ENCODE results near the gene RPL27. TPM values are rescaled to one million over a fixed set of nuclear protein-coding genes. Genes with fewer than 3 reads are reported as not detected.

RPL27 gene
- total and polyA plus RNA-seq, 4 donors = 188 to 928 (median 442) TPM

- 87% methylated on average over 15 of the region's 15 CpGs for WGBS
- H3K27ac ChIP-seq (ENCODE audit: low read depth in 1 of 2, low read length in 2 of 2) = no peak overlapping the region
- TF ChIP-seq NR2F2 (IDR thresholded peaks at IDR 0.05) (peak; percentile 52), ATF3 (IDR thresholded peaks at IDR 0.05) (no peak)
- no peaks in the 10 kb centered on the region for H3K27me3 ChIP-seq (ENCODE audit: control insufficient read depth in 4 of 4, insufficient read depth in 4 of 4, low read length in 3 of 4)
- H3K9ac ChIP-seq (ENCODE audit: low read depth in 1 of 2, low read length in 2 of 2) = no peak overlapping the region
- H3K4me3 ChIP-seq (ENCODE audit: low read depth in 1 of 3, low read length in 3 of 3) = no peak overlapping the region
- H3K4me1 ChIP-seq (ENCODE audit: control insufficient read depth in 4 of 4, insufficient read depth in 4 of 4, low read length in 3 of 4) = peaks cover 0 to 12% (median 10%) of the 10 kb centered on the region in 4 donors
- DNase-seq (ENCODE audit: low spot score) = no peak
- peaks cover 1 to 28% (median 10%) of the 10 kb centered on the region in 4 donors for H3K36me3 ChIP-seq (ENCODE audit: control insufficient read depth in 4 of 4, insufficient read depth in 3 of 4, low read depth in 1 of 4, low read length in 3 of 4)
- no peaks in the 10 kb centered on the region for H3K9me3 ChIP-seq (ENCODE audit: control insufficient read depth in 4 of 4, low read length in 3 of 4)
Measured at GRCh38 chr17:43011728-43012472, 13.7 kb downstream of the RPL27 start.

- Histone ChIP-seq H3K36me3 (ENCODE audit: control insufficient read depth in 4 of 4, insufficient read depth in 3 of 4, low read depth in 1 of 4, low read length in 3 of 4) (peaks cover 1 to 28% (median 10%) of the 10 kb centered on the region in 4 donors), H3K4me3 (ENCODE audit: low read depth in 1 of 3, low read length in 3 of 3) (no peak overlapping the region), H3K4me1 (ENCODE audit: control insufficient read depth in 4 of 4, insufficient read depth in 4 of 4, low read length in 3 of 4) (peaks cover 0 to 11% (median 9%) of the 10 kb centered on the region in 4 donors), H3K9me3 (ENCODE audit: control insufficient read depth in 4 of 4, low read length in 3 of 4) (no peaks in the 10 kb centered on the region), H3K27me3 (ENCODE audit: control insufficient read depth in 4 of 4, insufficient read depth in 4 of 4, low read length in 3 of 4) (no peaks in the 10 kb centered on the region), H3K9ac (ENCODE audit: low read depth in 1 of 2, low read length in 2 of 2) (no peak overlapping the region), H3K27ac (ENCODE audit: low read depth in 1 of 2, low read length in 2 of 2) (no peak overlapping the region)
- no peak for TF ChIP-seq TAF1 (conservative IDR thresholded peaks at IDR 0.05)
- TF ChIP-seq RAD21 (IDR thresholded peaks at IDR 0.05) = no peak
- no peak for TF ChIP-seq NR2F2 (IDR thresholded peaks at IDR 0.05)
- no peak for DNase-seq (ENCODE audit: low spot score)
- 93% methylated on average over 8 of the region's 8 CpGs for WGBS
Measured at GRCh38 chr17:43013296-43013695, 15.1 kb downstream of the RPL27 start.

- H3K9ac ChIP-seq (ENCODE audit: low read depth in 1 of 2, low read length in 2 of 2) = no peak overlapping the region
- DNase-seq (ENCODE audit: low spot score) = no peak
- H3K36me3 ChIP-seq (ENCODE audit: control insufficient read depth in 4 of 4, insufficient read depth in 3 of 4, low read depth in 1 of 4, low read length in 3 of 4) = peaks cover 0 to 28% (median 10%) of the 10 kb centered on the region in 4 donors
Measured at GRCh38 chr17:43014020-43014648, 15.9 kb downstream of the RPL27 start.

More at GRCh38 chr17:43014020-43014648, 15.9 kb downstream of the RPL27 start:
- 88% methylated on average over 12 of the region's 12 CpGs for WGBS
- Histone ChIP-seq H3K27ac (ENCODE audit: low read depth in 1 of 2, low read length in 2 of 2) (no peak overlapping the region), H3K4me1 (ENCODE audit: control insufficient read depth in 4 of 4, insufficient read depth in 4 of 4, low read length in 3 of 4) (peaks cover 0 to 11% (median 9%) of the 10 kb centered on the region in 4 donors), H3K4me3 (ENCODE audit: low read depth in 1 of 3, low read length in 3 of 3) (no peak overlapping the region), H3K9me3 (ENCODE audit: control insufficient read depth in 4 of 4, low read length in 3 of 4) (no peaks in the 10 kb centered on the region), H3K27me3 (ENCODE audit: control insufficient read depth in 4 of 4, insufficient read depth in 4 of 4, low read length in 3 of 4) (no peaks in the 10 kb centered on the region)
- TF ChIP-seq CTCF (IDR thresholded peaks at IDR 0.05; ENCODE audit: low read depth, low read length, missing input control) = no peak
- TF ChIP-seq TAF1 (conservative IDR thresholded peaks at IDR 0.05) = no peak
- no peak for TF ChIP-seq RAD21 (IDR thresholded peaks at IDR 0.05)
- no peak for TF ChIP-seq ATF3 (IDR thresholded peaks at IDR 0.05)
- TF ChIP-seq MAX (IDR thresholded peaks at IDR 0.05) = no peak
- TF ChIP-seq GABPA (IDR thresholded peaks at IDR 0.05 in 1 of 2, conservative IDR thresholded peaks at IDR 0.05 in 1 of 2) = no peak
- no peak for TF ChIP-seq SP1 (IDR thresholded peaks at IDR 0.05)
- TF ChIP-seq FOXA2 (IDR thresholded peaks at IDR 0.05) = no peak
- TF ChIP-seq HNF4A (conservative IDR thresholded peaks at IDR 0.05) = no peak
- no peak for TF ChIP-seq REST (IDR thresholded peaks at IDR 0.05)
- no peak for TF ChIP-seq RXRA (IDR thresholded peaks at IDR 0.05)
- TF ChIP-seq HNF4G (IDR thresholded peaks at IDR 0.05) = no peak
- TF ChIP-seq NR2F2 (IDR thresholded peaks at IDR 0.05) = no peak
- TF ChIP-seq ZBTB33 (IDR thresholded peaks at IDR 0.05) = no peak
- TF ChIP-seq JUND (IDR thresholded peaks at IDR 0.05) = no peak
- TF ChIP-seq FOXA1 (IDR thresholded peaks at IDR 0.05) = no peak
- TF ChIP-seq EGR1 (IDR thresholded peaks at IDR 0.05; ENCODE audit: low read depth in 2 of 2) = no peak
- no peak for TF ChIP-seq YY1 (IDR thresholded peaks at IDR 0.05)
